Pancreas (tissue), 10 donors: ENCODE data around the gene AFDN. TPM values are rescaled to one million over a fixed set of nuclear protein-coding genes. Genes with fewer than 3 reads are reported as not detected.

Experiments used
- ATAC-seq, 4 donors: fragments of 200-7000 bp; cut with Tn5 transposase; one replicate each; pipeline versions ENCODE4 v1.8.0 to v1.9.1; 2020; ENCODE audit warnings: mild to moderate bottlenecking in 4 of 4, moderate library complexity in 4 of 4
- DNase-seq, 6 donors: peaks; one replicate each; pipeline ENCODE4 v3.0.0-alpha.2; 2020
- FAIRE-seq: peaks from 2 replicates; lab custom pipeline; 2012; peaks lifted over from hg19 to GRCh38; lab: Jason Lieb, UNC
- H3K27ac ChIP-seq, 4 donors: fragments of 200-600 bp; sonication (generic); 1 replicate in 3 of 4; 2 replicates in 1 of 4; pipeline versions ENCODE4 v1.5.0 to v1.8.0; 2020
- H3K27me3 ChIP-seq, 4 donors: fragments of 200-600 bp; one replicate each; pipeline ENCODE4 v1.8.0; 2021
- H3K36me3 ChIP-seq, 3 donors: fragments of 200-600 bp; sonication (generic) in 1 of 3; one replicate each; pipeline versions ENCODE4 v1.5.0 to v1.8.0; 2020 to 2021
- H3K4me1 ChIP-seq, 3 donors: fragments of 200-600 bp; one replicate each; pipeline ENCODE4 v1.8.0; 2021
- H3K4me3 ChIP-seq, 4 donors: fragments of 200-600 bp; sonication (generic) in 2 of 4; one replicate each; pipeline versions ENCODE4 v1.5.0 to v1.8.0; 2020 to 2021
- H3K9me3 ChIP-seq, 4 donors: fragments of 200-600 bp; one replicate each; pipeline ENCODE4 v1.8.0; 2021
- CTCF ChIP-seq, 4 donors: fragments of 200-600 bp; sonication (generic) in 3 of 4; IDR thresholded peaks; one replicate each; pipeline versions ENCODE4 v1.5.0 to v1.8.0; 2021; ENCODE audit warnings: antibody characterized with exemption in 4 of 4
- WGBS, 2 donors: extraction: QIAGEN DNeasy Blood & Tissue Kit; methylation state at CpG; one replicate each; pipeline ENCODE4 v1.1.7; 2013; 5-methylcytosine and 5-hydroxymethylcytosine counted together
- intact Hi-C, 3 donors: fragments of 100-400 bp; cut with DNase I; formaldehyde crosslinking; loops; one replicate each; pipeline versions ENCODE4 v1.11.1 to v1.14.2; 2022
- polyA plus RNA-seq, 2 donors: library from polyadenylated mRNA; stranded (reverse); fragments of 200-250 nt; gene quantifications; one replicate each; pipeline ENCODE4 v1.2.3, GENCODE V29; 2013
- total RNA-seq, 6 donors: library from RNA; stranded (reverse); fragmentation: NEBNext Ultra II Directional in 4 of 6; extraction: Animal tissue kit (Norgen Biotek cat#: 25700) in 4 of 6; gene quantifications; one replicate each; pipeline versions ENCODE4 v1.2.1 to v1.2.4, GENCODE V29; 2021 to 2023
- donor health status: healthy with polysubstance abuse.
- donor health status: DM: no; HTN: no; CAD: no; lungs with moderate emphysema.
- donor health status: DM: no; HTN: no; CAD: no.
- donor health status: control.
- donor health status: control.
- donor health status: Bipolar disorder and iron deficiency.
- donor health status: DM: yes; HTN: yes; CAD: no.
- donor health status: DM: no; HTN: no; CAD: no.
- donor health status: DM: no; HTN: no; CAD: no.
- donor health status: DM: yes; HTN: yes; CAD: no.

AFDN gene
- total and polyA plus RNA-seq, 8 donors: 55.2 to 122 (median 73.3) TPM

GRCh38 chr6:168012431-168013249 lies 185.9 kb downstream of the AFDN start:
- TF ChIP-seq CTCF (IDR thresholded peaks at IDR 0.05): no peak
- Histone ChIP-seq H3K4me3 (no peak overlapping the region), H3K27me3 (no peaks in the 10 kb centered on the region), H3K4me1 (no peaks in the 10 kb centered on the region), H3K36me3 (no peaks in the 10 kb centered on the region), H3K9me3 (no peaks in the 10 kb centered on the region), H3K27ac (no peak overlapping the region)
- 79 to 91% methylated on average over 13 of the region's 13 CpGs for WGBS, 2 donors
- FAIRE-seq (no peak), ATAC-seq (no peak), DNase-seq (peak in 1 of 6 donors; percentile 7)
- intact Hi-C loops: no loop called here

DNA sequence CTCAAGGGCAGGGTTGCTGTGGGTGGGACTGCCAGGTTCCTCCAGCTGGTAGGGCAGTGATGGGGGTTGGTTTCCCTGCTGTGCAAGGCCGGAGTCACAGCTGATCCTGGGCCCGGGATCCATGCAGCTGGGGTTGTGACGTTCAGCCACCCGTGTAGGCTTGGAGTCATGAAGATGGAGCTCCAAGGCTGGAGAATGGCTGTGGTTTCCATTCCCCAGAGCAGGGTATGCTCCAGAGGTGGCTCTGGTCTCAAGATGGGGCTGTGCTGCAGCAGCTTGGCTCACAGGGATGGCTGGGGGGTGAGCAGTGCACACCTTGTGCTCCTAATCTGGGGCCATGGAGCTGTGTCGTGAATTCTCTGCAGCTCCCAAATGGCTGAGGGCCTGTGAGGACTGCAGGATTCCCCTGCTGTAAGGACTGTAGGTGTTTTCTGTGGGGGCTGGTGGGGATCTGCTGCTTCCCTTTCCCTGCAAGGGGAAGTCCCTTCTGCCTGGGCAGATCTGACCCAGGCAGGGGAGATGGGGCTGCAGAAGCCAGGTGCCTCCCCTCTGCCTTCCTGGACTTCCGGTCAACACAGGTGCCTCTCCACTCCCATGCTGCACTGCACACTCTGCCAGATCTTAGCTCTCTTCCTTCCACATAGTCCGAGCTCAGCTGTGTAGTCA lies 186.7 kb downstream of the AFDN start:
- FAIRE-seq: no peak
- WGBS, 2 donors: 67 to 80% methylated on average over 7 of the region's 7 CpGs
- Histone ChIP-seq H3K9me3 (no peaks in the 10 kb centered on the region), H3K4me1 (no peaks in the 10 kb centered on the region), H3K27ac (no peak overlapping the region), H3K4me3 (no peak overlapping the region), H3K27me3 (no peaks in the 10 kb centered on the region), H3K36me3 (no peaks in the 10 kb centered on the region)
- peak in 1 of 6 donors; percentile 11 for DNase-seq
- no peak for TF ChIP-seq CTCF (IDR thresholded peaks at IDR 0.05)
- intact Hi-C loops: no loop called here
- ATAC-seq: no peak

DNA sequence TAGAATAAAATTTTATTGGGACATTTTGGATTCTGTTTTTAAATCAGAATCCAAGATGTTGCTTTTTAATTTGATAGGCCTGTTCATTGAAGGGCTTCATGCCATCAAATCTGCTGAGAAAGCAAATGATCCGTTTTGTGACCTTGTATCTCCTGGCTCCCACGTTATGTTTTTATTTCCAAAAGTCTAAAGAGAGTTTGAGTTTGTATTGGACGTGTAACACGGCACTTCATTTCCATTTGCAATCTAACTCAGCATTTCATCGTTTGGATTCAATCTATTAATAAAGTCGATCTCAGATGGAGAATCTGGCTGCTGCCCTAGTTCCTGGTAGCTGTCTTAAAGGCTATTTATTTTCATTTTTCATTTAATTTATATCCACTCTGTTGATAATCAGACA lies 187.7 kb downstream of the AFDN start:
- WGBS, 2 donors: 37 to 41% methylated on average over 6 of the region's 6 CpGs
- Histone ChIP-seq H3K9me3 (no peaks in the 10 kb centered on the region), H3K27ac (no peak overlapping the region), H3K4me3 (no peak overlapping the region), H3K36me3 (no peaks in the 10 kb centered on the region), H3K27me3 (no peaks in the 10 kb centered on the region), H3K4me1 (no peaks in the 10 kb centered on the region)
- intact Hi-C loops: no loop called here
- DNase-seq (no peak), ATAC-seq (no peak), FAIRE-seq (no peak)
- no peak for TF ChIP-seq CTCF (IDR thresholded peaks at IDR 0.05)

- no peak for FAIRE-seq
- ATAC-seq: no peak
- H3K36me3 ChIP-seq: no peaks in the 10 kb centered on the region
- no peak overlapping the region for H3K27ac ChIP-seq
- no peak for TF ChIP-seq CTCF (IDR thresholded peaks at IDR 0.05)
- no peaks in the 10 kb centered on the region for H3K4me1 ChIP-seq
- H3K27me3 ChIP-seq: no peaks in the 10 kb centered on the region
- peak in 1 of 6 donors; percentile 6 for DNase-seq
- H3K9me3 ChIP-seq: no peaks in the 10 kb centered on the region
- 85 to 87% methylated on average over 4 of the region's 4 CpGs for WGBS, 2 donors
- intact Hi-C loops: no loop called here
- H3K4me3 ChIP-seq: no peak overlapping the region
These were observed 188.3 kb downstream of the AFDN start for GRCh38 chr6:168015009-168015408.
